GM18867 (cell line): Measurements from ENCODE around the gene MOGAT2.
A peak's percentile ranks its signal among the peaks of the same experiment; 100 is the strongest.
"Not testable (repeated sequence)": the region's sequence is repeated elsewhere in the genome, so short reads cannot be mapped to it uniquely, and the experiment has no call there.

ENCODE experiments used
- ATAC-seq: cut with Tn5 transposase; IDR thresholded peaks from one replicate; pipeline ENCODE4 v1.9.1; 2021; ENCODE audit warnings: mild to moderate bottlenecking, moderate library complexity; ENCODE audit not compliant: unreplicated experiment

The MOGAT2 gene

GRCh38 chr11:75748729-75749273 is 31.2 kb downstream of the MOGAT2 start:
- not testable (repeated sequence) for ATAC-seq

- ATAC-seq: not testable (repeated sequence)
These were observed 37.3 kb downstream of the MOGAT2 start for GRCh38 chr11:75754933-75755332.

- no peak for ATAC-seq
These were observed 40.0 kb downstream of the MOGAT2 start for GRCh38 chr11:75757651-75758050.

GRCh38 chr11:75759832-75760231 is 42.2 kb downstream of the MOGAT2 start:
- no peak for ATAC-seq

GRCh38 chr11:75760243-75760642 is 42.6 kb downstream of the MOGAT2 start:
- no peak for ATAC-seq

GRCh38 chr11:75760710-75761493 is 43.3 kb downstream of the MOGAT2 start:
- ATAC-seq: no peak

- ATAC-seq: no peak
These were observed 44.5 kb downstream of the MOGAT2 start for GRCh38 chr11:75762158-75762557.

- no peak for ATAC-seq
These were observed 45.2 kb downstream of the MOGAT2 start for GRCh38 chr11:75762885-75763284.

GRCh38 chr11:75763846-75764245 is 46.2 kb downstream of the MOGAT2 start:
- ATAC-seq: no peak

GRCh38 chr11:75765116-75765515 is 47.5 kb downstream of the MOGAT2 start:
- ATAC-seq: no peak

- ATAC-seq: peak; percentile 39
These were observed 49.0 kb downstream of the MOGAT2 start for GRCh38 chr11:75766443-75767227.

- no peak for ATAC-seq
These were observed 49.6 kb downstream of the MOGAT2 start for GRCh38 chr11:75767228-75767572.

GRCh38 chr11:75767793-75768111 is 50.1 kb downstream of the MOGAT2 start:
- ATAC-seq: no peak

GRCh38 chr11:75768112-75768908 is 50.7 kb downstream of the MOGAT2 start, which contains the start of gene DGAT2:
Gene DGAT2 (plus strand): TSS chr11:75768778. CDS start chr11:75768992, 214 bp downstream.
- peak; percentile 74 for ATAC-seq

- peak; percentile 4 for ATAC-seq
These were observed 51.5 kb downstream of the MOGAT2 start for GRCh38 chr11:75768909-75769771.

GRCh38 chr11:75770102-75770501 is 52.5 kb downstream of the MOGAT2 start:
- ATAC-seq: no peak

- ATAC-seq: no peak
These were observed 54.2 kb downstream of the MOGAT2 start for GRCh38 chr11:75771646-75772410.

GRCh38 chr11:75773595-75774353 is 56.1 kb downstream of the MOGAT2 start:
- peak; percentile 79 for ATAC-seq

- no peak for ATAC-seq
These were observed 57.4 kb downstream of the MOGAT2 start for GRCh38 chr11:75775056-75775455.
